SU-DHL-6 (cell line): ENCODE results near the gene PRKCA.

Experiments
- CTCF ChIP-seq: fragments of 200-600 bp; sonication (generic); IDR thresholded peaks from one replicate; pipeline ENCODE4 v1.5.1; 2017; ENCODE audit warnings: antibody characterized with exemption, mild to moderate bottlenecking, low read length, moderate library complexity; ENCODE audit not compliant: insufficient read depth, poor library complexity, severe bottlenecking
- EZH2phosphoT487 ChIP-seq: fragments of 200-600 bp; sonication (generic), shearing (Covaris generic); conservative IDR thresholded peaks from 2 replicates; pipeline ENCODE4 v1.6.1; 2018; ENCODE audit warnings: mild to moderate bottlenecking, antibody characterized with exemption, low read length, moderate library complexity, mixed read lengths

DNA sequence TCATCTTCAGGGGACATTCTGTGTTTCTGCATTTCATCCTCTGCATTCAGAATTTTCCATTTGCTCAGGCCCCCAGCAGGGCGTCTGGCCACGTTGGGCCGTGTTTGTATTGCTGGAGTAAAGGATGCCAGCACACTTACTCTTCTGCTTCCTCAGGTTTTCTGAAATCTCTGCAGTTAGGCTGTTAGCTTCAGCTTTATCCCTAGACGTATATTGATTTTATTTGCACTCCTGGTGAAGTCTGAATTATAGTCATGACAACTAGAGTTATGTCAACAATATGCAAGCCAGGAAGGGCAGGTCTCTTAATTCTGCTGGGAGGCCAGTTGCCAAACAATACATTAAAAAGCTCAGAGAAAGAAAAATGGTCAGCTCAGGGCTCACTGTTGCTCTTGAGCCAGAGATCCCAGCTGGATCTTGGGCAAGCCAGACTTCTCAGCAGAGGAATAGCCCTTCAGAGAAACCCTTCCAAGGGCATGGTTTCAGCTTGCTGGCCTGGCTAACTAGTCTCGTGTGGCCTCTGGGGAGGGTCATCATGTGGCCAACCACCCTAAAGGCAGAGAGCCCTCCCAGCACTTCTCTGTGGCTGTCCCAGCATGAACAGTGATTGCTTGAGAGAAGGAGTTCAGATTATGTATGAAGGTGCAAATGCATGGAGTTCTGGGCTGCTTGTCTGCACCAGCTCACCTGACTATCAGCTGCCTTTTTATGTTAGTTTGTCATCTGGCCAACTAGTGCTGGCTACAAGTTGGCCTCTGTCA, 422.3 kb downstream of the PRKCA start:
- no peak for TF ChIP-seq CTCF
- no peak for TF ChIP-seq EZH2phosphoT487
